Activated T-helper 1 cell treated with Interleukin-2 at 50 U/mL for 16 hours (primary cell): ENCODE measurements around the gene NOTCH2.
A peak's percentile ranks its signal among the peaks of the same experiment; 100 is the strongest.

Source experiments
- DNase-seq: peaks from one replicate; pipeline ENCODE4 v3.0.0-alpha.2; 2020; ENCODE audit warnings: low read depth

The NOTCH2 gene

DNA sequence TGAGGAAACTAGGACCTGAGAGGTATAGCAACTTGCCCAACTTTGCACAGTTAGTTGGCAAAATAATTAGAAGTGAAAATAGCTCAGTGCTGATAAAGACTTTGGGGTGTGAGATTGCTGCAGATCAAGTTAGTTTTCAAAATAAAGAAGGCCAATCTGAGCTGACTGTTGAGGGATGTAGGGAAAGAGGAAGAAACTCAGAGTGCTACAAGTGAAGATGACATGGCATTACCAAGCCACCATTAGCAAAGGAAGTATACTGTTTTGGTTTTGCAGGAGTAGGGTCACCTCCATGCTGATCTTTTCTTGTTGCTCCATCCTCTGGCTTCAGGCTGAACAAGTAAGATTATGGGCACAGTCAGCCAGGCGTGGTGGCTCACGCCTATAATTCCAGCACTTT, 94.5 kb downstream of the NOTCH2 start:
- DNase-seq, result no peak

GRCh38 chr1:119974013-119974412, 95.4 kb downstream of the NOTCH2 start:
- DNase-seq, result no peak

- DNase-seq, result no peak
These were observed 97.5 kb downstream of the NOTCH2 start for GRCh38 chr1:119971710-119972570.

DNA sequence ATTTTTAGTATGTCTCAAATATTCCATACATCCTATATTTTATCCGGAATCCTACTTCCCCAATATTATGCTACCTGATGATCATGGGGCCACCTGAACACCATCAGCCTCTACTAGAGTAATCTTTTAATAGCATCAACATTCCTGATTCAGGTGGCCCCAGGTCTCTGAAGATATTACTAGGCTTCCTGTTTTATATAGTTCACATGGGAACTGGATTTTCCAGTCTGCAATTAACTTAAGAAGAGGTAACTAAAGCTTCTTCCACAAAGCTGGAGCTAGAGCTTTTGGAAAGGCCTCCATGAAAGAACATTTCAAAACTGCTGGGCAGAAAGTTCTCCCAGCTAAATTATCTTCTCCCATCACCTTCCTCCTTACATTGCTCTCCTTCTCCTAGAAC, 100.9 kb downstream of the NOTCH2 start:
- DNase-seq, result no peak

- peak; percentile 50 for DNase-seq
These were observed 101.4 kb downstream of the NOTCH2 start for GRCh38 chr1:119968068-119968492.

- DNase-seq, result no peak
These were observed 102.8 kb downstream of the NOTCH2 start for GRCh38 chr1:119966681-119967080.

DNA sequence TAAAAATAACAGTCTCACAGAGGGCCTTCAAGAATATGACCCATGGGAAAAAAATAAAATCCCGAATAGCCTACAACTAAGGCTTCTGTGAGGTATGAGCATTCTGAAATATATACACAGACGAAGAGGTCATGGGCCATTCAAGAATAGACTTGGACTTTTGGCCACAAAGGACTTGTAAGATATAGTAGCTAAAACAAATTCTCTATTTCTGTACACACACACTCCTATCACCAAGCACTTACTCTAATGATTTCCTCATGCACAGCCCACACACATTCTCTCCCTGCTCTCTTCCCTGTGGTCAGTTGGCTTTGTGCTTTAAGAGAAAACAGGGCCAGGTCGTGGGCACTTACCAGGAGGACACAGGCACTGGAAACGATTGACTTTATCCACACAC, 103.4 kb downstream of the NOTCH2 start:
- no peak for DNase-seq

GRCh38 chr1:119964673-119965363, 104.6 kb downstream of the NOTCH2 start:
- no peak for DNase-seq

GRCh38 chr1:119962296-119962968, 107.0 kb downstream of the NOTCH2 start:
- no peak for DNase-seq

GRCh38 chr1:119960501-119960900, 109.0 kb downstream of the NOTCH2 start:
- DNase-seq, result no peak

GRCh38 chr1:119959268-119960220, 109.9 kb downstream of the NOTCH2 start:
- DNase-seq, result no peak

DNA sequence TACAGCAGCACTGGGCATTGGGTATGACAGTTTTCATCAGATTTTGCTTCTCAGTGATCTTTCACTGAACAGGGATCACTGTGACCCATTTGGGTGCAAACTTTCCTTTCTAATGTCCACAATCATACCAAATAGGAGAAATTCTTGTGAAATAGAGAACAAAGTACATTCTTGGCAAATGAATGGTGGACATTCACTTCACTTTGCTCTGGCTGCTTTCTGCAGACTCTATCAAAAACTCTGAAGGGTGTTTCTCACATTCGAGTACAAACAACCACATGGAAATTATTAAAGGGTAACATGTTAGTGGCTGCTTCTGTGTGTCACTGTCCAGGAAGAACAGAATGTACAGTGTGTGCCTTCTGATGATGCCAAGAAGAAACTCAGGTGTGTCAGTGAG, 111.2 kb downstream of the NOTCH2 start:
- no peak for DNase-seq

DNA sequence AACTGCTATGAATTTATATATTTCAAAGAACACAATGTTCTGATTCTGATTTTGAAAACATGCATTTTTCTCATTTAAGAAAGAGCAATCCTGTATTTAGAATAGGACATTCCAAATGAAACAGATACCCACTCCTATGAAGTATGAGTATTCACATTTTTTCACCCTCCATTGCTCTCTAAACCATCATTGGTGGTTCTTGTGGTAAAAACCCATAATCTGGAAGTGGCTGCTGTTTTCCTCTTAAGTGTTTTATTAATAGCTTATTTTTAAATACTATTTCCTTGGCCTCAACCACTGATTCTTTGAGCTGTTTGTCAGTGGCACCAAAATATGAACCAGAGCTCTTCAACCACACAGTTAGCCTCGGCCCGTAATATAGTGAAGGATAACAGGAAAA, 113.2 kb downstream of the NOTCH2 start:
- DNase-seq, result no peak

GRCh38 chr1:119954476-119955422, 114.7 kb downstream of the NOTCH2 start:
- DNase-seq, result no peak

DNA sequence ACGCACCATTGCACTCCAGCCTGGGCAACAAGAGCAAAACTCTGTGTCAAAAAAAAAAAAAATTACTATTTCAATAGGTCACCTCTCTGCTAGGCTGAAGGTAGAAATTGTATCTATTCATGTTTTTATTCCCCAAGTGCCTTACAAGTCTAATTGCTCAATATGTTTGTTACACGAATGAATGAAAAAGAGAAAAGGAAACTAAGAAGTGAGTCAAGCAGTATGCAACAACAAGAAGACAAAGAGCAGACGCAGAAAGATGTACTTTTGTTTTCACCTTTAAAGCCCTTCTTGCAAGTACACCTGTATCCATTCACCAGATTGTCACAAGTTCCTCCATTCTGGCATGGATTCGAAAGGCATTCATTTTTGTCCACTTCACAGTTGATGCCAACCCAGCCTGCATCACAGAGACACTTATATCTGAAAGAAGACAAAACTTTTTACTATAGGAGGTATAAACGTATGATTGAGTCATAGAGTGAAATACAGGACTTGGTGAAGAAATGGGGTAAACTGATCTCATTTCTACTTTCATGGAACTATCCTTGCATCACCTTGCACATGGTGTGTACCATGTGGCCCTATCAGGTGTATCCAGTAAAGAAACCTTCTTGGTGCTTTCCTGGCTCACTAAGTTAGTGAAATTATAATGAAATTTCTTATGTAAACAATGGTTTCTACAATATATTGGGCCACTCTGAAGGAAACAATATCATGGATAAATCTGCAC, 116.0 kb downstream of the NOTCH2 start:
- no peak for DNase-seq

DNA sequence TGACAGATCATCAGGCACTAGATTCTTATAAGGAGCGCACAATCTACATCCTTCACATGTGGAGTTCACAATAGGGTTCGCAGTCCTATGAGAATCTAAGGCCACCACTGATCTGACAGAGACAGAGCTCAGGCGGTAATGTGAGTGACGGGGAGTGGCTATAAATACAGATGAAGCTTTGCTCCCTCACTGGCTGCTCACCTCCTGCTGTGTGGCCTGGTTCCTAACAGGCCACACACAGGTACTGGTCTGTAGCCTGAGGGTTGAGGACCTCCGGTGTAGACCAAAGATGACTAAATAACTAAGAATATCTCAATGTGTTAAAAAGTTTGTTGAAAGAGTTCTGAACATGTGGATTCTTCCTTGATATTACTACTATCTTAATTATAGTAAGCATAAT, 117.0 kb downstream of the NOTCH2 start:
- no peak for DNase-seq

DNA sequence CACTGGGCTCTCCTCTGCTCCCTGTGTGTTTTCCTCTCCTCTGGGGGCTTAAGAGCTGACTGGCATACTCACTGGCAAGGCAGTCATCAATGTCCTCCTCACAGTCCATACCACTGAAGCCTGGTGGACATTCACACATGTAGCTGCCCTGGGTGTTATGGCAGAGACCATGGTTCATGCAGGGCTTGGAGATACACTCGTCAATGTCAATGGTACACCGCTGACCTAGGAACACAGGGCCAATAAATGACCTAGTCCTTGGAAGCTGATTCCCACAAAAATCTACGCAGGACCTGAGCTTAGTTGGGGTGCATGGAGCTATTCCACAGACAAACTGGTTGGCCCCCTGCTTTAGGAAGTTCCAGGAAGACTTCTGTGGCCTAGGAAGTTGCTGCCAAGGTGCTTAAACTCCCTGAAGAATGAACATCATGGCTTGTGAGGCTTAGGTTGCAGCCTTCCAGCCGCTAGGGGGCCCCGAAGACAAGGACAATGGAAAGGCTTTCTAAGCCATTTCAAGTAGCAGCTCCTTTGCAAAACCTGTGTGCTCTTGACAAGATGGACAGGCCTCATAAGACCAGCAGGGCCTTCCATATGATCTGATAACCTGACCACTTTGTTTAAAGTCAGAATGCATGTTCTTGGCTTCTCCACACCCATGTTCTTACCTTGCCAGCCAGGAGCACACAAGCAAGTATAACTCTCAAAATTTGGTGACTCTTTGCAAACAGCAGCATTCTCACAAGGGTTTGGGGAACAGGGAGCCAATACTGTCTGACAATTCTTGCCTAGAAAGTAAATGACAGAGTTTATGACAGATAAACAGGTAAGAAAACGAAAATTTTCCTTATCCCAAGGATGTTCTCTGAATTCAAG, 120.9 kb downstream of the NOTCH2 start:
- peak; percentile 29 for DNase-seq

- DNase-seq, result no peak
These were observed 122.0 kb downstream of the NOTCH2 start for GRCh38 chr1:119947468-119947867.

- no peak for DNase-seq
These were observed 122.7 kb downstream of the NOTCH2 start for GRCh38 chr1:119946724-119947123.
